Hematopoietic multipotent progenitor cell treated with erythropoietin and hydrocortisone succinate and interleukin-3 and kit ligand, for 17 days (in vitro differentiated cells): ENCODE measurements around the gene ZNF784.
"Not testable (repeated sequence)": the region's sequence is repeated elsewhere in the genome, so short reads cannot be mapped to it uniquely, and the experiment has no call there.

ENCODE experiments used
- DNase-seq: peaks from one replicate; pipeline ENCODE4 v3.0.0-alpha.2; 2015; ENCODE audit warnings: low spot score

The ZNF784 gene

DNA sequence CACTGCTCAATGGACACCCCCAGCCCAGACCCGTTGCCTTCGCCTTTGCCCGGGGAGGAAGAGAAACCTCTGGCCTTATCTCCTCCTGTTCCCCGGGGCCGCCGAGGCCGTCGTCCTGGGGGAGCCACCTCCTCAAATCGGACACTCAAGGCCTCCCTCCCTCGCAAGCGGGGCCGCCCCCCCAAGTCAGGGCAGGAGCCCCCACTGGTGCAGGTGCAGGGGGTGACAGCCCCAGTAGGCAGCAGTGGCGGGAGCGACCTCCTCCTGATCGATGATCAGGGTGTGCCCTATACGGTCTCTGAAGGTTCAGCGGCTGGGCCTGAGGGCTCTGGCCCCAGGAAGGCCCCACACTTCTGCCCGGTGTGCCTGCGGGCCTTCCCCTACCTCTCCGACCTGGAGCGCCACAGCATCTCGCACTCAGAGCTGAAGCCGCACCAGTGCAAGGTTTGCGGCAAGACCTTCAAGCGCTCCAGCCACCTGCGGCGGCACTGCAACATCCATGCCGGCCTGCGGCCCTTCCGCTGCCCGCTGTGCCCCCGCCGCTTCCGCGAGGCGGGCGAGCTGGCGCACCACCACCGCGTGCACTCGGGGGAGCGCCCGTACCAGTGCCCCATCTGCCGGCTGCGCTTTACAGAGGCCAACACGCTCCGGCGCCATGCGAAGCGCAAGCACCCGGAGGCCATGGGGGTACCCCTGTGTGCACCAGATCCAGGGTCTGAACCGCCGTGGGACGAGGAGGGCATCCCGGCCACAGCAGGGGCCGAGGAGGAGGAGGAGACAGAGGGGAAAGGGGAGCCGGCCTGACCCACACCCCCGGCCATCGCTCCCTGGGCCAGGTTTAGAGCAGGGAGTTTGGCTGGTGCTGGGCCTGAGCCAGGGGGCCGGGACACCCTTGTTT lies 22.0 kb downstream of the ZNF784 start:
- DNase-seq: no peak

DNA sequence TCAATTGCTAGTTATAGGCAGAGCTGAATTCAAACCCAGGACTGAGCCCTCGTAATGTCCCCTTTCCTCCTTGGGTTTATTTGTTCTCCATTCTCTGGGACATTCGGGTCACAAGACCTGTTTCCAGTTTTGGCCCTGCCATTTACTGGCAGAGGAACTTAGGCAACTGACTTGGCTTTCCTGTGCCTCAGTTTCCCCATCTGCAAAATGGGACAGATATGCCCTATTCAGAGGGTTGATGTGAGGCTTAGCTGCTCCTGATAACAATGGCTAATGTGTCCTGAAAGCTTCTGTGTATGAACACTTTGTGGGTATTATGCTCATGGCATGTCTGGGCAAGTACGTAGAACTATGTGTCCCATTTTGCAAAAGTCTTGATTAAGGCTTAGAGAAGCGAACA lies 23.3 kb downstream of the ZNF784 start:
- peak; percentile 15 for DNase-seq

DNA sequence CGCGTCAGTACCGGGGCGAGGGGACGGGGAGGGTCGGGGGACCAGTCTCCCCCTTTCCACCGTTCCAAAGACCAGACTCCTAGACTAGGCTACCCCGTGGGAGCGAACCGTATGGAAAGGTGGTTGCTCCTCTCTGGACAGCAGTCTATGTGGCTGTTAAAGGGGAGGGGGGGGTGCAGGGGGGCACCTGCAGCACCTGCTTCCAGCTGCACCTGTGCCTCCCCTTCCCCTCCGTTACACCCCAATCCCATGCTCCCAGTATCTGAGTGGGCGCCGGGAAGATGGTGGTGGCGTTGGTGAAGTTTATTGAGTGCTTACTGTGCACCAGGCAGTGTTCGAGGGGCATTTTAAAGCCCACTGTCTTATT lies 23.7 kb downstream of the ZNF784 start:
- no peak for DNase-seq

DNA sequence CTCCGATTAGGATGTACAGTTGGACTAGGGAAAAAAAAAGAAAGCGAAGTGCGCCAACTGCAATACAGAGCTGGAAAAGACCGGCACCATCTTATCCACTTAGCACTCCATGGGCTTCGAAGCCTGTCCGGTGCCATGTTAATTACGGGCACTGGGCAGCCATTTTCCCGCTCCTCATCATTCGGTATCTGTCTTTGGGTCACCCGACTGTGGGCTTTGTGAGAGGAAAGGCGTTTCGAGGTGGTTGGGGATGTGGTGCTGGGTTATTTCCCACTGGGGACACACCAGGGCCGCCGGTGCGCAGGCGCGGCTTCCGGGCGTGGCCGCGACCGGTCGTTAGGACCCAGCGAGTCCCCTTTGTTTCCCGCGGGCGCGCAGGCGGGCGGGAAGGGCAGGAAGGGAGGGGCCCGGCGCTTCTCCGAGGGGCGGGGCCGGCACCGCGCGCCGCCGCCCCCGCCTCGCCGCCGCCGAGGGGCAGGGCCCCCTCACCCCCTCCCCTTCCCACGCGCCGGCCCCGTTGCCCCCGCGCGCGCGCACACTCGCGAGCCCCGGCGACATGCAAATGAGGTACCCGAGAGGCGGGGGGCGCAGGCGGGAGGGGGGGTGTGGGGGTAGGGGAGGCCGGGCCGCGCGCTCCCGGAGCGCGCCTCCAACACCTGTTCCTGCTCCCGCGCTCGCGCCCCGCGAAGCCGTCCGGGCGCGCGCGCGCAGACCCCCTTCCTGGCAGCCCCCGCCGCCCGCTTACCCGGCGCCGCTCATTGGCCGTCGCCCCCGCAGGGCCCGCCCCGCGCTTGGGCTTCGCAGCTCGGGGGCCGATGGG lies 24.3 kb downstream of the ZNF784 start, which contains the start of gene ZNF524:
Gene ZNF524 (plus strand): TSS at position 447 of the 820 bp plus-strand sequence. CDS start 1,825 bp downstream, outside the sequence.
- no peak for DNase-seq

DNA sequence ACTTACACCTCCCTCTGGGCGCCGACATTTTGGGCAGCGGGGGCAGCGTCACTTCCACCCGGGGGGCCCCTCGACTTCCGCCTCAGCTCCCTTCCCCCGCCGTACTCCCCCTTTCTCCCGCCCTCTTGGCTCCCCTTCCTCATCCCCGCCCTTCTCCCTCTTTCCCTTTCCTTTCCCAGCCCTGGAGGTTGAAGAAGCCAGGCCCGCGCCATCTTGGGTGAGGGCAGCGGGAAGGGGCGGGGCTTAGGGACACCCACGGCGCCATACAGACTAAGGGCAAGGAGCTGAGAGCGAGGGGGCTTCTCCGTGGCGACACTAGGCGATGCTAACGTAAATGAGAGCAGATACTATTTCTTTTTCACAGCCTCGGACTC lies 24.9 kb downstream of the ZNF784 start, which contains the start of gene FIZ1:
Gene FIZ1 (minus strand): TSS at position 50 of the 374 bp plus-strand sequence. CDS start 1,652 bp downstream, outside the sequence.
- DNase-seq: peak; percentile 95

DNA sequence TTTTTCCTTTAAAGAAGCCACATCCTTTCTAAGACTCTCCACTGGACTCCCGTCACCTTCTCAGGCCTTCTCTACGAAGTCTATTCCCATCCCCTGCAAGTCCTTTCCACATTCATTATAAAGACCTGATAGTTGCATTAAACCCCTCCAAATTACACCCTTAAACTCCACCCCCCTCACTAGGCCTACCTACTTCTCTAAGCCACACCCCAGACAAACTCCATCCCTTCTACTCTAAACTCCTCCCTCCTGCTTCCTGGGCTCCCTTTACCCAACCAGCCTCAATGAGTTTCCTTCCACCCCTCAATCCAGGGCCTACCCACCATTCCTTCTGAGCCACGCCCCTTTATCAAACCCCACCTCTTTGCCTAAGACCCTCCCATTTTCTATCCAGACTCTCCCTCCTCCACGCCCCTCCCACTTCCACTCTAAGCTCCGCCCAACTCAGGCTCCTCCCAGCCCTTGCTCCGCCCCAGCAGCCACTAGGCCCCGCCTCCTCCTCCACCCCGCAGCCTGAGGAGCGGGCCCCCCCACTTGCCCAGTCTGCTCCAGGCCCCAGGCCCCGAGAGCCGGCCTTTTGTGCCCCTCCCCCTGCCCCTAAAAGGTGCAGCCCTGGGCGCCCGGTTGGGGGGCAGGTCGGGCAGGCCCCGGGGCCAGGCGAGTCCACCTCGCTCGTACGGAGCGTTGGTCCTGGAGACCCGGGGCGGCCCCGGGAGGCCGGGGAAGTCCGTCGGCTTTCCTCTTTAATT lies 25.5 kb downstream of the ZNF784 start:
- peak; percentile 97 for DNase-seq

DNA sequence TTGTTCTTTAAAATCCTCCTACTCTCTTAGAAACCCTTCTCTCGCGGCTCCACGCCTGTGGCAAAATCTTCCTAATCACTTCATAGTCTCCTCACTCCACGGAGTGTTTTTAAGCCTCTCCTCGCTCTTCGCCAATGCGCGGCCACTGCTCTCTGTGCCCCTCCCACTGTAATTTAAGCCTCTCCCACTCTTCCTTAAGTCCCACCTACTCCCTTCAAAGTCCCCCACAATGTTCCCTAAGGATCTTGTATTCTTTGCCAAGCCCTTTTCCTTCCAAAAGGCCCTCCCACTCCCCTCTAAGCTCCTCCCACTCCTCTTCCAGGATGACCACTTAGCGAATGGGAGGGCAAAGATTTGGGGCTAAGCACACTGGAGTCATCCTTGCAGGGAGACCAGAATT lies 26.3 kb downstream of the ZNF784 start:
- DNase-seq: no peak

DNA sequence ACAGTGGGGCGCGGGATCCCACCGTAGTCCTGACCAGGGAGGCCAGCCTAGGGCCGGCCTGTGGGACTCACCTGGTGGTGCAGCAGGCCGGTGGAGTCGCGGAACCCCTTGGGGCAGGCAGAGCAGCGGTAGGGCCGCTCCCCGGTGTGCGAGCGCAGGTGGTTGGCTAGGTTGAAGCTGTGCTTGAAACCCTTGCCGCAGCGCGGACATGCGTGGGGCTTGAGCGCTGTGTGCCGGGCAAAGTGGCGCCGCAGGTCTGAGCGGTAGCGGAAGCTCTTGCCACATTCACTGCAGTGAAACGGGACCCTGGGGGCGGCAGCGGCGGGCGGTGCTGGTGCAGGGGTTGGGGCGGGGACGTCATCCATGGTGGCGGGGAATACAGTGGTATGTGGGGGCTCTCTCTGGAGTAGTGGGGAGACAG lies 26.9 kb downstream of the ZNF784 start:
- DNase-seq: no peak

DNA sequence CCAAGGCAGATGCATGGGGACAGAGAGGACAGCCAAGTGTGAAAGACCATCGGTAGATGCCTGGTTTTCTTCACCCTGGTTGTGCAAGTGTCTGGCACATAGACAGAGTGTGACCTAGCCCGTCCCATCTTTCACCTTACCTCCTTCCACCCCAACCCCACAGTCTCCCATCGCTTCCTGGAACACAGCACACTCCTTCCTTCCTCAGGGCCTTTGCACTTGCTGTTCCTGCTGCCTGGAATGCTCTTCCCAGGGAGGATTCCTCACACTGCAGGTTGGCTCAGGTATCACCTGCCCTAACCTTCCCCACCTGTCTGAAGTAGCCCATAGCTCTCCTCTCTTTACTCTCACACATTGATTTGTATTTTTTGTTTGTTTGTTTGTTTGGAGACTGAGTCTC lies 28.1 kb downstream of the ZNF784 start:
- DNase-seq: no peak

DNA sequence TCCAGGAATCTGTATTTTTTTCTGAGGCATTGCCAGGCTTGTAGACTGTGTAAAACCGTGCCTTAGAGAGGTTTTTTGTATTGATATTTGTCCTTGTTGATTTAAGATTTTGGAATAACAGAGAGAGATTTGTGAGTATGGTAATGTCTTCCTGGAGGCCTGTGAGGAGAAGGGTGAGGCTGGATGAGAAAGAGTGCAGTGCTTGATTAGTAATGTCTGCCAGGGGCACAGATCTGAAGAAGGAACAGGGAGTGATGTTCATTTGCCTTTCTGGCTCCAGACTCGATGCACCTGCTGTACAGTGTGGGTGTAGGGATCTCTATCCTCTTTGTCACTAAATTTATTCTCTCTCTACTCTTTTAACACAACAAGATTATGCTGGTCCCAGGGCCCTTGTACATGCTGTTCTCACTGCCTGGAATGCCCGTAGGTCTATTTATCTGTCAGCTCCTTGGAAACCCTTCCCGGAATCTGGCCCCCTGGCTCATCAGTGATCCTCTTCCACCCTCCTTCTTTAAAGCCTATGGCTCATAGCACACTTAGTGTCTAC lies 29.3 kb downstream of the ZNF784 start:
- DNase-seq: no peak

DNA sequence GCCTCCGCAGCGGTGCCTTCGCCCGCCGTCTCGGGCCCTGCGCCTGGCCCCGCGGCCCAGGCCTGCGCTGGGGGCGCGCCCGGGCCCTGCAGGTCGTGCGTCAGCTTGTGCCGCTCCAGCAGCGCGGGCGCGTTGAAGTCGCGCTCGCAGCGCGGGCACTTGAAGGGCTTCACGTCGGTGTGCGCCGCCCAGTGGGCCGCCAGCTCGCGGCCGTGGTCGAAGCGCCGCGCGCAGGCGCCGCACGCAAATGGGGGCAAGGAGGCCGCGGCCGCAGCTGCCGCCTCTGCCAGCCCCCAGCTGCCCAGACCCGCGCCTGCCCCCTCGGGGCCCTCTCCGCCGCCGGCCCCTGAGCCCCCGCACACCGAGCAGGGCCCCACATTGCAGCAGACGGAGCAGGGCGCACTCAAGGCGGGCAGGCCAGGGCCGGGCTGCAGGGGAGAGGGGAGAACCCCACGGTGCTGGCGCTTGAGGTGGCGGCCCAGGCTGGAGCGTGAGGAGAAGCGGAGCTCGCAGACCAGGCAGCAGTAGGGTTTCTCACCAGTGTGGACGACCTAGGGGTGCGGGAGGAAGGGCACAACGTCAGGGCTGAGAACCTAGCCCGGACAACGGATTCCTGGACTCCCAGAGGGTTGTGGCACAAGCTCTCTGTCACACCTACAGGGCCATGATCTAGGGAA lies 31.1 kb downstream of the ZNF784 start:
- DNase-seq: no peak

DNA sequence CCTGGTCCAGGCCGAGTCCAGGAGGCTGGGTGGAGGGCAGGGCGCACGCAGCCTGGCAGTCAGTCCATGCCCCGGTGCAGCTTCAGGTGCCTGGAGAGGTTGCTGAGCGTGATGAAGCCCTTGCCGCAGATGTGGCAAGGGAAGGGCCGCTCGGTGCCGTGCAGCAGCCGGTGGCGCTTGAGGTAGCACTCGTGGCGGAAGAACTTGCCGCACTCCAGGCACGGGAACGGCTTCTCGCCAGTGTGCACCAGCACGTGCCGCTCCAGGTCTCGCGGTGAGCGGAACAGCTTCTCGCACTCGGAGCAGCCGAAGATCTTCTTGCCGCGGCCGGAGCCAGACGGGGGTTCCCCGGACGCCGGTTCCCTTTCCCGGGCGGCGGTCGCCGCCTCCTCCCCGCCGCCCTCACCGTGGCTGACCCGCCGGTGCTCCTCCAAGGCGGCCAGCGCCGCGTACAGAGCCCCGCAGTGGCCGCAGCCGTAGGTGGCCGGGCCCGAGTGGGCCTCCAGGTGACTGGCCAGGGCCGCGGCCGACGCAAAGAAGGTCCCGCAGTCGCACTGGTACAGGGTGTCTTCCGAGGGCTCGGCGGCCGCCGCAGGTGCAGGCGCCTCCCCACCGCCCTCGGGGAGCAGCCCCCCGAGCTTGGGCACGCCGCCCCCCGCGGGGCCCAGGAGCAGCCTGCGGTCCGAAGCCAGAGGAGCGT lies 31.8 kb downstream of the ZNF784 start:
- DNase-seq: no peak

DNA sequence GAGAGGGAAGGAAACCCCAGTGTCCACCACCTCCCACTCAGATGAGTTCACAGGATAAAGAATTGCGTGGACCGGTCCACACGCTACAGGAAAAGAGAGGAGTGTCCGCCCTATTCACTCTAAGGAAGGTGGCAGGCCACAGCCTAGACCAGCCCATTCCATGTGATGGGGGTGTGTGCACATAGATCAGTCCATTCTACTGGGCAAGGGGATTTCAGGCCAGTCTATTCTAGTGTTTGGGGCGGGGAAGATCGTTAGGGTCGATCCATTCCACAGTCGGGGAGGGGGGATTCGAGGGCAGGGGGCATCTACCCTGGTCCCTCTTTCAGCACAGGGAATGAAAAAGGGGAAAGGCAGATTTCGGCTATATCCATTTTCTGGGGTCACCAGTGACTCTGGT lies 32.8 kb downstream of the ZNF784 start:
- no peak for DNase-seq

DNA sequence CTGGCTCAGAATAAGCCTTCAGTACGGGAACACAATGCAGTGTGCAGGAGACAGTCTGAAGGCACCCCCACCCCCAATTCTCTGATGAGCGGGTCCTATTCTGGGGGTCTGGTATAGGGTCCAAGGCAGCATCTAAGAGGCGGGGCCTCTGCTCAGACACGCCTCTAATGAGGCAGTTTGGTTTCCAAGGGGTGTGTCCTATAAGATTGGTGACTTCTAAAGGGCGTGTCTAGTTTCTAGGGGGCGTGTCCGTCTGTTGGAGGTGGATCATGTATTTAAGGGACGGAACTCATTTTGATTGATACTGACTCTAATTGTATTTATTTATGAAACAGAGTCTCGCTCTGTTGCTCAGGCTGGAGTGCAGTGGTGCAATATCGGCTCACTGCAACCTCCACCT lies 33.7 kb downstream of the ZNF784 start:
- DNase-seq: peak; percentile 61

DNA sequence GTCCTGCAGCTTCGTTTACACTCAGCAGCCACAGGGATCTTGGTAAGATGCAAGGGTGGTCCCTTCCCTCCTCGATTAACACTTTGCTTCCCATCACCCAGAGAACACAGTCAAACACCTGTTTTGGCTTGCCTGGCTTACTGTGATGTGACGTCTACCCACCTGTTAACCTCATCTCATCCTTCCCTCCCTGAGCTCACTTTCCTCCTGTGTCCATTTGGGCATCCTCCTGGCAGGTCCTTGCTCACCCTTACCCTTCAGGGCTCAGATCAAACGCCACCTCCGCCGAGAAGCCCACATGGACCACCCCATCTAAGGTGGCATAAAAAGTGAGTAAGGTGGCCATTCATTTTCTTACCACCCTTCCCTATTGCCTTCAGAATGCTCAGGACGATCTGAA lies 34.3 kb downstream of the ZNF784 start:
- no peak for DNase-seq

DNA sequence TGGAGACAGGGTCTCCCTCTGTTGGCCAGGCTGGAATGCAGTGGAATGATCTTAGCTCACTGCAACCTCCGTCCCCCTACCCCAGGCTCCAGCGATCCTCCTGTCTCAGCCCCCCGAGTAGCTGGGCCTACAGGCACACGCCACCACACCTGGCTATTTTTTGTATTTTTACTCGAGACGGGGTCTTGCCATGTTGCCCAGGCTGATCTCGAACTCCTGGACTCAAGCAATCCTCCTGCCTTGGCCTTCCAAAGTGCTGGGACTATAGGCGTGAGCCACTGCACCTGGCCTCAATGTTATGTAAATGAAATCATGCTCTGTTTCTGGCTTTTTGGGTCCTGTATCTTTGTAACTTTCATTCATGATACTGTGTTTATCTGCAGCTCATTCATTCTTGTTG lies 35.6 kb downstream of the ZNF784 start:
- no peak for DNase-seq

DNA sequence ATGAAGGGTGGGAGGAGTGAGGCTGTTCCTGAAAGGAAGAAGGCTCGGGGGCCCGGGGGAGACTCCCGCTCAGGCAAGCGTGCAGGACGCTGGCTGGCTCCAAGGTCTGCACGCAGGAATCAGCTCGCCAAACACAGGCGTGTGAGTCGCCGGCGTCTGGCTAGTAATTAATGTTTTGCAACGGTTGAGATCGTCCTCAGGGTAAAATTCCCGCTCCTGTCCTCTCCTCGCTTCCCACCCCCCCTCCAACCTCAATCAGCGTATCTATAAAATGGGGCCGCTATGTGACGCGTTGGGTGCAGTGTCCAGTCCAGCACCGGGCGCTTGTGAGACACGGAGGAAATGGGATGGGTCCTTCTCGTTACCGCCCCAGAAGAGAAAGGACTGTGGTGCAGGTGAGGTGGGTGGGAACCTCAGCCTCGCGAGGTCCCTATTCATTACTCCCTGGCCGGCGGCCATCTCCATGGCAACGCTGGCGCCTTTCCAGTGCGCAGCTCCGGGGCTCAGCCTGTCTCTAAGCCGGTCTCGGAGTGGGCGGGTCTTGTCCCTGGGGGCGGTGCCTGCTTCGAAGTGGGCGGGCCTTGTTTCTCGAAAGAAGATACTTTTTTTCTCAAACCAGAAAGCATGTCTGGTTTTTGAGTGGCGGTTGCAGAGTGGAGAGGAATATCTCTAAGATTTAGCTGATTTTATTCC lies 37.2 kb downstream of the ZNF784 start:
- peak; percentile 89 for DNase-seq

DNA sequence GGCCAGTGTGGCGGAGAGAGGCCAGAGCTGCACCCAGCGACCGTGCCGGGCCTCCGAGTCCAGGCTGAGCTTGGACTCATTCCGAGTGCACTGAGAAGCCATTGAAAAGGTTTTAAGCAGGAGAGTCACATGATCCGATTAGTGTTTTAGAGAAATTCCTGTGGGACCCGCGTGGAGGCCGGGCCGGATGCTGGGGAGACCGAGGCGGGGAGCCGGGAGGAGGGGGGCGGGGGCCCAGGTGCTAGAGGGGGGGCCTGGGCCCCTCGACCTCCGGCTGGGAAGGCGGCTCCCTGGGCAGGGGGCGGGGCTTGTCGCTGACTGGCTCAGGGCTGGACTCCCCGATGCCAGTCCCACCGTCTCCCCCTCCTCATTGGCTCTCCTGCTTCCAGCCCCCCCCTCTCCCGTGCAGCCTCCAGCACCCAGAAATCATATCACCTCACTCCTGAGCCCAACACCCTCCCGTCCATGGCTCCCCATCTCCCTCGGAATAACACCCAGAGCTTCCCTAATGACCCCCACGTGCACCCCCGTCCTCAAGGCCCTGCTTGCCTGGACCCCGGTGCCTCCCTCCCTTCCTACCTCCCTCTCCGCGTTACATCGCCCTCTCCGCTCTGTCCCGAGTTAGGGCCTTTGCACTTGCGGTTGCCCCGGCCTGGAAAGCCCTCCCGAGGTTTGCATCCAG lies 38.6 kb downstream of the ZNF784 start:
- DNase-seq: no peak

DNA sequence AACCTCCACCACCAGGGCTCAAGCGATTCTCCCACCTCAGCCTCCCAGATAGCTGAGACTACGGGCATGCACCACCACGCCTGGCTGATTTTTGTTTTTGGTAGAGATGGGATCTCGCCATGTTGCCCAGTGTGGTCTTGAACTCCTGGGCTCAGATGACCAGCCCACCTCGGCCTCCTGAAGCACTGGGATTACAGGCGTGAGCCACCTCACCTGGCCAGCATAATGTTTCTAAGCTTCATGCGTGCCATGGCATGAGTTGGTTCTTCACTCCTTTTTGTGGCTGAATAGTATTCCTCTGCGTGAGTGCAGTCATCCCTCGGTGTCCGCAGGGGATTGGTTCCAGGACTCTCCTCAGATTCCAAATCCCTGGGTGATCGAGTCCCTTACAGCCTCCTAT lies 39.5 kb downstream of the ZNF784 start:
- DNase-seq: no peak

DNA sequence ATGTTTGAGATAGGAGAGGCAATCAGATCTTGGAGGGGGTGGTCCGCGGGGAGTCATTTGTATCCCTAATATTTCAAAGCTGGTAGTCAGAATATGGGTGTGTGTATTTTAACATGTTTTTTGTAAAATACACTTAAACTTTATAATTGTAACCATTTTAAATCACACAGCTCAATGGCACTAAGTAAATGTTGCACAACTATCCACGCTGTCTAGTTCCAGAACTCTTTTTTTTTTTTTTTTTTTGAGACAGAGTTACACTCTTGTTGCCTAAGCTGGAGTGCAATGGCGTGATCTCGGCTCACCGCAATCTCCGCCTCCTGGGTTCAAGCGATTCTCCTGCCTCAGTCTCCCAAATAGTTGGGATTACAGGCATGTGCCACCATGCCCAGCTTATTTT lies 40.5 kb downstream of the ZNF784 start:
- not testable (repeated sequence) for DNase-seq
